Lower leg skin (tissue), 3 donors: ENCODE results near the gene ESYT3.
"Not testable (repeated sequence)": the region's sequence is repeated elsewhere in the genome, so short reads cannot be mapped to it uniquely, and the experiment has no call there.

Experiments
- POLR2A ChIP-seq, 2 donors: fragments of 450-650 bp; IDR thresholded peaks; one replicate each; pipeline ENCODE4 v1.6.1; 2016 to 2017; ENCODE audit warnings: antibody characterized with exemption in 2 of 2, mild to moderate bottlenecking in 1 of 2, moderate library complexity in 1 of 2
- TF ChIP-seq, protein P1 (sequence below), 3 donors: fragments of 450-650 bp; IDR thresholded peaks; one replicate each; pipeline ENCODE4 v1.5.1; 2016; ENCODE audit warnings: antibody characterized with exemption in 3 of 3, mild to moderate bottlenecking in 3 of 3, moderate library complexity in 2 of 3

GRCh38 chr3:138495638-138496037, 61.2 kb downstream of the ESYT3 start:
- TF ChIP-seq, protein P1, sequence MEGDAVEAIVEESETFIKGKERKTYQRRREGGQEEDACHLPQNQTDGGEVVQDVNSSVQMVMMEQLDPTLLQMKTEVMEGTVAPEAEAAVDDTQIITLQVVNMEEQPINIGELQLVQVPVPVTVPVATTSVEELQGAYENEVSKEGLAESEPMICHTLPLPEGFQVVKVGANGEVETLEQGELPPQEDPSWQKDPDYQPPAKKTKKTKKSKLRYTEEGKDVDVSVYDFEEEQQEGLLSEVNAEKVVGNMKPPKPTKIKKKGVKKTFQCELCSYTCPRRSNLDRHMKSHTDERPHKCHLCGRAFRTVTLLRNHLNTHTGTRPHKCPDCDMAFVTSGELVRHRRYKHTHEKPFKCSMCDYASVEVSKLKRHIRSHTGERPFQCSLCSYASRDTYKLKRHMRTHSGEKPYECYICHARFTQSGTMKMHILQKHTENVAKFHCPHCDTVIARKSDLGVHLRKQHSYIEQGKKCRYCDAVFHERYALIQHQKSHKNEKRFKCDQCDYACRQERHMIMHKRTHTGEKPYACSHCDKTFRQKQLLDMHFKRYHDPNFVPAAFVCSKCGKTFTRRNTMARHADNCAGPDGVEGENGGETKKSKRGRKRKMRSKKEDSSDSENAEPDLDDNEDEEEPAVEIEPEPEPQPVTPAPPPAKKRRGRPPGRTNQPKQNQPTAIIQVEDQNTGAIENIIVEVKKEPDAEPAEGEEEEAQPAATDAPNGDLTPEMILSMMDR (IDR thresholded peaks at IDR 0.05) = not testable (repeated sequence)
- TF ChIP-seq POLR2A (IDR thresholded peaks at IDR 0.05) = not testable (repeated sequence)
